HCT116 (cell line): Measurements from ENCODE around the gene SUV39H1. TPM values are rescaled to one million over a fixed set of nuclear protein-coding genes. Genes with fewer than 3 reads are reported as not detected.

Experiments
- ATAC-seq: fragments of 200-7000 bp; cut with Tn5 transposase; 2 replicates; pipeline ENCODE4 v1.9.1; 2020; ENCODE audit warnings: mild to moderate bottlenecking, moderate library complexity
- BruUV-seq: library from RNA; stranded (reverse); fragments of 400-500 nt; replicated peaks from 2 replicates; lab custom pipeline; 2021; lab: Mats Ljungman, UMichigan
- CTCF ChIA-PET: fragments of 300-600 bp; sonication (Branson Sonifier 250); formaldehyde crosslinking; loops from one replicate; lab custom pipeline; 2021; ENCODE audit warnings: antibody characterized with exemption; lab: Charles Lee
- POLR2A ChIA-PET: fragments of 300-600, 350-600 bp; sonication (Branson Sonifier 250); formaldehyde crosslinking; loops from one replicate; lab custom pipeline; 2021; ENCODE audit warnings: antibody characterized with exemption; lab: Charles Lee
- RAD21 ChIA-PET, 2 experiments: fragments of 300-600 bp; sonication (Branson Sonifier 250); formaldehyde crosslinking; loops; one replicate each; lab custom pipeline; 2023; ENCODE audit warnings: low total read pairs in 2 of 2; ENCODE audit not compliant: uncharacterized antibody in 2 of 2, unreplicated experiment in 2 of 2, low non-redundant PET in 1 of 2; lab: Charles Lee
- DNase-seq: peaks from one replicate; pipeline ENCODE4 v3.0.0-alpha.2; 2010; ENCODE audit warnings: low read depth, low spot score
- H2AFZ ChIP-seq: fragments of 200-600 bp; shearing (Covaris generic), sonication (generic); 2 replicates; pipeline ENCODE4 v1.6.1; 2017; ENCODE audit warnings: low read depth, mixed run types, mixed read lengths, antibody characterized with exemption, low read length; ENCODE audit not compliant: poor library complexity, severe bottlenecking
- H3K27ac ChIP-seq: 2 replicates; pipeline ENCODE4 v1.5.1; 2012; ENCODE audit warnings: low read depth, low read length
- H3K27me3 ChIP-seq: fragments of 200-600 bp; sonication (generic); 2 replicates; pipeline ENCODE4 v1.6.1; 2016; ENCODE audit warnings: mixed run types, low read length, mixed read lengths; ENCODE audit not compliant: insufficient read depth
- H3K36me3 ChIP-seq, 2 experiments: fragments of 200-500 bp in 1 of 2; fragments of 200-600 bp in 1 of 2; sonication (Bioruptor generic) in 1 of 2; sonication (generic) in 1 of 2; 2 replicates each; pipeline versions ENCODE4 v1.5.1 to v1.6.1; 2014 to 2016; ENCODE audit warnings: low read length in 2 of 2, inconsistent platforms in 1 of 2, mixed read lengths in 1 of 2, mixed run types in 1 of 2; ENCODE audit not compliant: insufficient read depth in 2 of 2, control insufficient read depth in 1 of 2
- H3K4me1 ChIP-seq, 2 experiments: fragments of 200-600 bp in 1 of 2; sonication (generic) in 1 of 2; 2 replicates each; pipeline versions ENCODE4 v1.5.1 to v1.6.1; 2012 to 2017; ENCODE audit warnings: low read length in 2 of 2, inconsistent platforms in 1 of 2, mild to moderate bottlenecking in 1 of 2, mixed read lengths in 1 of 2, mixed run types in 1 of 2, moderate library complexity in 1 of 2; ENCODE audit not compliant: insufficient read depth in 2 of 2, control insufficient read depth in 1 of 2
- H3K4me2 ChIP-seq: fragments of 200-600 bp; sonication (generic); 2 replicates; pipeline ENCODE4 v1.6.1; 2017; ENCODE audit warnings: mixed run types, low read length, mixed read lengths
- H3K4me3 ChIP-seq, 2 experiments: fragments of 200-600 bp in 1 of 2; sonication (generic) in 1 of 2; replicated peaks in 1 of 2; 2 replicates each; pipeline ENCODE4 v1.5.1; 2011 to 2016; ENCODE audit warnings: low read length in 2 of 2, control low read depth in 1 of 2, low read depth in 1 of 2, mild to moderate bottlenecking in 1 of 2, mixed read lengths in 1 of 2, mixed run types in 1 of 2
- H3K79me2 ChIP-seq: fragments of 200-600 bp; sonication (generic); 2 replicates; pipeline ENCODE4 v1.6.1; 2017; ENCODE audit warnings: mild to moderate bottlenecking, mixed run types, low read length, moderate library complexity, mixed read lengths; ENCODE audit not compliant: insufficient read depth
- H3K9ac ChIP-seq: fragments of 200-600 bp; sonication (generic); 2 replicates; pipeline ENCODE4 v1.6.1; 2016; ENCODE audit warnings: low read length, mixed read lengths
- H3K9me2 ChIP-seq: fragments of 200-600 bp; sonication (generic), shearing (Covaris generic); 2 replicates; pipeline ENCODE4 v1.6.1; 2017; ENCODE audit warnings: mixed run types, mild to moderate bottlenecking, moderate library complexity; ENCODE audit not compliant: insufficient read depth
- H3K9me3 ChIP-seq, 2 experiments: fragments of 200-500 bp in 1 of 2; fragments of 200-600 bp in 1 of 2; sonication (Bioruptor generic) in 1 of 2; sonication (generic) in 1 of 2; 2 replicates each; pipeline ENCODE4 v1.6.1; 2014 to 2017; ENCODE audit warnings: low read length in 2 of 2, mixed read lengths in 2 of 2, inconsistent platforms in 1 of 2, low read depth in 1 of 2, mild to moderate bottlenecking in 1 of 2, mixed run types in 1 of 2, moderate library complexity in 1 of 2; ENCODE audit not compliant: control insufficient read depth in 1 of 2, insufficient read depth in 1 of 2
- H4K20me1 ChIP-seq: fragments of 200-600 bp; sonication (generic), shearing (Covaris generic); 2 replicates; pipeline ENCODE4 v1.6.1; 2017; ENCODE audit warnings: mixed run types, mild to moderate bottlenecking, moderate library complexity; ENCODE audit not compliant: insufficient read depth
- ATF3 ChIP-seq: IDR thresholded peaks from 2 replicates; pipeline ENCODE4 v1.6.1; 2012
- CBX3 ChIP-seq: IDR thresholded peaks from 2 replicates; pipeline ENCODE4 v1.6.1; 2012; ENCODE audit warnings: low read depth
- CEBPB ChIP-seq: IDR thresholded peaks from 2 replicates; pipeline ENCODE4 v1.6.1; 2012; ENCODE audit warnings: low read depth
- CTCF ChIP-seq, 3 experiments: fragments of 200-600 bp in 1 of 3; sonication (generic) in 1 of 3; IDR thresholded peaks in 2 of 3; conservative IDR thresholded peaks in 1 of 3; 2 replicates each; pipeline ENCODE4 v1.5.1; 2012 to 2017; ENCODE audit warnings: low read depth in 2 of 3, low read length in 2 of 3, antibody characterized with exemption in 1 of 3, borderline replicate concordance in 1 of 3, control low read depth in 1 of 3, mild to moderate bottlenecking in 1 of 3, mixed read lengths in 1 of 3, mixed run types in 1 of 3, moderate library complexity in 1 of 3; ENCODE audit not compliant: insufficient read depth in 1 of 3
- EGR1 ChIP-seq: IDR thresholded peaks from 2 replicates; pipeline ENCODE4 v1.6.1; 2012; ENCODE audit warnings: low read depth
- EZH2 ChIP-seq: fragments of 200-600 bp; sonication (generic); IDR thresholded peaks from 2 replicates; pipeline ENCODE4 v1.6.1; 2017; ENCODE audit warnings: antibody characterized with exemption, mixed run types
- EZH2phosphoT487 ChIP-seq: fragments of 200-600 bp; IDR thresholded peaks from 2 replicates; pipeline ENCODE4 v1.6.1; 2018; ENCODE audit warnings: antibody characterized with exemption, borderline replicate concordance
- POLR2A ChIP-seq: IDR thresholded peaks from 2 replicates; pipeline ENCODE4 v1.7.0; 2011; ENCODE audit warnings: borderline replicate concordance; ENCODE audit not compliant: insufficient read depth, insufficient read length; ENCODE audit errors: extremely low read depth
- POLR2AphosphoS5 ChIP-seq: IDR thresholded peaks from 2 replicates; pipeline ENCODE4 v1.6.1; 2011; ENCODE audit warnings: mild to moderate bottlenecking, low read depth, low read length, moderate library complexity
- TCF7L2 ChIP-seq: IDR thresholded peaks from 2 replicates; pipeline ENCODE4 v1.7.0; 2011; ENCODE audit warnings: borderline replicate concordance, inconsistent platforms; ENCODE audit not compliant: insufficient read depth, insufficient read length; ENCODE audit errors: extremely low read depth
- YY1 ChIP-seq: IDR thresholded peaks from 2 replicates; pipeline ENCODE4 v1.6.1; 2011; ENCODE audit warnings: low read length, low read depth, moderate library complexity, mild to moderate bottlenecking; ENCODE audit not compliant: insufficient replicate concordance; ENCODE audit errors: extremely low read depth
- intact Hi-C: fragments of 100-400 bp; cut with micrococcal nuclease; formaldehyde crosslinking; loops from 2 replicates; pipeline ENCODE4 v1.10.0; 2022
- total RNA-seq: library from RNA; stranded (reverse); gene quantifications from one replicate; pipeline ENCODE4 v1.2.1, GENCODE V29; 2021; ENCODE audit not compliant: unreplicated experiment
- TF ChIP-seq, protein P1 (sequence below): IDR thresholded peaks from 2 replicates; pipeline ENCODE4 v1.6.1; 2012

Gene SUV39H1
- total RNA-seq, 1 experiment from 2014 or later, result 16.3 TPM

GRCh38 chrX:48685416-48685815 lies 11.1 kb upstream of the SUV39H1 start:
- Histone ChIP-seq H3K9me3 (no peaks in the 10 kb centered on the region), H3K36me3 (no peaks in the 10 kb centered on the region), H3K79me2 (no peaks in the 10 kb centered on the region), H3K9me2 (no peaks in the 10 kb centered on the region), H3K27ac (no peak overlapping the region), H3K4me2 (no peak overlapping the region), H3K4me1 (no peaks in the 10 kb centered on the region), H2AFZ (no peak overlapping the region), H3K9ac (no peak overlapping the region), H3K27me3 (no peaks in the 10 kb centered on the region), H4K20me1 (no peaks in the 10 kb centered on the region), H3K4me3 (no peak overlapping the region)
- TF ChIP-seq EZH2 (no peak), POLR2A (no peak), CTCF (IDR thresholded peaks at IDR 0.05 in 2 of 3, conservative IDR thresholded peaks at IDR 0.05 in 1 of 3; ENCODE audit: borderline replicate concordance in 1 of 3, insufficient read depth in 1 of 3, low read depth in 2 of 3, low read length in 2 of 3) (no peak), YY1 (no peak), POLR2AphosphoS5 (no peak), EZH2phosphoT487 (no peak), ATF3 (no peak), CBX3 (no peak), EGR1 (no peak), TCF7L2 (no peak), CEBPB (no peak)
- TF ChIP-seq, protein P1, sequence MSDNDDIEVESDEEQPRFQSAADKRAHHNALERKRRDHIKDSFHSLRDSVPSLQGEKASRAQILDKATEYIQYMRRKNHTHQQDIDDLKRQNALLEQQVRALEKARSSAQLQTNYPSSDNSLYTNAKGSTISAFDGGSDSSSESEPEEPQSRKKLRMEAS, result no peak
- BruUV-seq, result no TSS peak
- intact Hi-C loops, result no loop called here
- DNase-seq (no peak), ATAC-seq (no peak)
- ChIA-PET POLR2A (interaction anchor here (0.6 kb wide), 1 partner anchor 62 kb away, joined by 5 read pairs; no protein-coding TSS in a partner anchor), CTCF (no interaction called here), RAD21 (no interaction called here)
